T-cell (primary cell): ENCODE data around the gene SHC4. TPM values are rescaled to one million over a fixed set of nuclear protein-coding genes. Genes with fewer than 3 reads are reported as not detected.
A peak's percentile ranks its signal among the peaks of the same experiment; 100 is the strongest.
"Not testable (repeated sequence)": the region's sequence is repeated elsewhere in the genome, so short reads cannot be mapped to it uniquely, and the experiment has no call there.

Experiments used
- ATAC-seq, 4 experiments: fragments of 200-7000 bp in 3 of 4; fragments of 150-1000 bp in 1 of 4; cut with Tn5 transposase; replicated peaks in 1 of 4; 1 replicate in 3 of 4; 2 replicates in 1 of 4; pipeline ENCODE4 v1.10.0; 2021; ENCODE audit warnings: moderate library complexity in 3 of 4, mild to moderate bottlenecking in 2 of 4, moderate number of reproducible peaks in 1 of 4
- CTCF ChIA-PET, 2 donors: fragments of 300-600 bp; sonication (Branson Sonifier 250); formaldehyde crosslinking; loops; one replicate each; lab custom pipeline; 2022; ENCODE audit warnings: antibody characterized with exemption in 2 of 2; lab: Charles Lee
- POLR2A ChIA-PET, 2 donors: fragments of 300-600 bp; sonication (Branson Sonifier 250); formaldehyde crosslinking; loops; one replicate each; lab custom pipeline; 2022; ENCODE audit warnings: antibody characterized with exemption in 2 of 2; lab: Charles Lee
- DNase-seq, 35 experiments: peaks; one replicate each; pipeline versions ENCODE4 v3.0.0 to v3.0.0-alpha.2; 2013 to 2023
- H3K27ac ChIP-seq: one replicate; pipeline ENCODE4 v1.5.1; 2013; ENCODE audit warnings: low read length
- H3K27me3 ChIP-seq, 2 experiments: replicated peaks in 1 of 2; 1 replicate in 1 of 2; 2 replicates in 1 of 2; pipeline versions ENCODE4 v1.6.1 to v1.7.0; 2013; ENCODE audit warnings: low read length in 1 of 2, mixed read lengths in 1 of 2; ENCODE audit not compliant: control insufficient read depth in 2 of 2, insufficient read depth in 2 of 2; ENCODE audit errors: extremely low read depth in 1 of 2
- H3K36me3 ChIP-seq, 2 donors: 1 replicate in 1 of 2; 2 replicates in 1 of 2; pipeline versions ENCODE4 v1.6.1 to v1.7.0; 2013; ENCODE audit warnings: low read length in 1 of 2; ENCODE audit not compliant: control insufficient read depth in 2 of 2, insufficient read depth in 1 of 2; ENCODE audit errors: extremely low read depth in 1 of 2
- H3K4me1 ChIP-seq, 2 experiments: 1 replicate in 1 of 2; 2 replicates in 1 of 2; pipeline versions ENCODE4 v1.6.1 to v1.7.0; 2013; ENCODE audit warnings: low read length in 2 of 2, mixed read lengths in 1 of 2; ENCODE audit not compliant: insufficient read depth in 2 of 2, control insufficient read depth in 1 of 2; ENCODE audit errors: extremely low read depth in 1 of 2
- H3K4me3 ChIP-seq, 2 donors: 1 replicate in 1 of 2; 2 replicates in 1 of 2; pipeline versions ENCODE4 v1.5.1 to v1.7.0; 2013; ENCODE audit warnings: mild to moderate bottlenecking in 2 of 2, low read length in 1 of 2, moderate library complexity in 1 of 2; ENCODE audit not compliant: control insufficient read depth in 1 of 2; ENCODE audit errors: extremely low read depth in 1 of 2
- H3K9me3 ChIP-seq: 2 replicates; pipeline ENCODE4 v1.7.0; 2013
- H3K27ac Mint-ChIP-seq, 2 donors: one replicate each; pipeline ENCODE4 v1.8.0; 2020 to 2021; ENCODE audit warnings: mild to moderate bottlenecking in 2 of 2, mixed read lengths in 2 of 2
- H3K27me3 Mint-ChIP-seq, 2 donors: one replicate each; pipeline ENCODE4 v1.8.0; 2021 to 2022; ENCODE audit warnings: mixed read lengths in 2 of 2
- H3K36me3 Mint-ChIP-seq: one replicate; pipeline ENCODE4 v1.8.0; 2021; ENCODE audit warnings: mixed read lengths
- H3K4me1 Mint-ChIP-seq, 3 donors: one replicate each; pipeline ENCODE4 v1.8.0; 2020 to 2022; ENCODE audit warnings: mixed read lengths in 3 of 3, mild to moderate bottlenecking in 1 of 3
- H3K4me3 Mint-ChIP-seq, 3 donors: one replicate each; pipeline ENCODE4 v1.8.0; 2020 to 2022; ENCODE audit warnings: mild to moderate bottlenecking in 3 of 3, mixed read lengths in 3 of 3, moderate library complexity in 3 of 3
- H3K9me3 Mint-ChIP-seq, 3 donors: one replicate each; pipeline ENCODE4 v1.8.0; 2020 to 2022; ENCODE audit warnings: mixed read lengths in 3 of 3
- WGBS: methylation state at CpG from one replicate; pipeline ENCODE4 v1.1.5; 2013; ENCODE audit warnings: missing lambda C conversion rate; ENCODE audit not compliant: insufficient coverage; 5-methylcytosine and 5-hydroxymethylcytosine counted together
- total RNA-seq, 35 experiments: library from RNA in 6 of 35; stranded (reverse) in 6 of 35; fragments of 120-200 nt in 1 of 35; gene quantifications; one replicate each; pipeline versions ENCODE4 v1.2.1 to v1.2.4 and lab custom pipeline; 2013 to 2026

SHC4 gene
- total RNA-seq, 5 donors from 2014 or later (not counting 1 experiment from before 2014, with no cell fraction given): 0.13 to 0.88 (median 0.19) TPM

DNA sequence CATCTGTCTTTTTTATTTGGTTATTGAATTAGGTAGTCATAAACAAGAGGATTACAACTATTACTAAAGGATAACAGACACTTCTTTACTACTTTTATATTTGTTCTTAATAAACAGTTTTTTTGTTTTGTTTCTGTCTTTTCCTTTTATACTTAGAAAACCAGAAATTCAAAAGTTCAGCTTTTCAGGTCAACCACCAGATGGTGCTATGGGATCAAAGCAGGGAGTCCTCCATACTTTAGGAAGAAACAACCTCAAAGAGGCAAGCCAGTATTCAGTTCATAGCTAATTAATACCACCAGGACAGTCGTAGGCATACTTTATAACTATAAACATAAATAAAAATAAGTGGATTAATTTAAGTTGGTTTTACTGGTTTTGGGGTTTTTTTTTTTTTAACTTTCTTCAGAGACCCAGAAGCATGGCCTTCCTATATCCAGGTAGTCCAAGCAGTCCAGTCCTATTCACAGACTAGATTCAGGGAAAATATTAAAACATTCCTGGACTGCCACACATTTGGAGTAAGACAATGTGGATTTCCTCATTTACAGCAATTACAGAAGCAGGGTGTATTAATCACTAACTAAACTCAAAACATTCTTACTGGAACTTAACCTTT, 101.8 kb downstream of the SHC4 start:
- peaks cover 10 to 17% of the 10 kb centered on the region in 2 donors for H3K27me3 Mint-ChIP-seq
- Histone ChIP-seq H3K9me3 (no peaks in the 10 kb centered on the region), H3K27ac (no peak overlapping the region), H3K4me3 (no peak overlapping the region), H3K27me3 (no peaks in the 10 kb centered on the region), H3K4me1 (no peaks in the 10 kb centered on the region), H3K36me3 (no peaks in the 10 kb centered on the region)
- H3K9me3 Mint-ChIP-seq: no peaks in the 10 kb centered on the region
- H3K4me1 Mint-ChIP-seq: peaks cover 0 to 1% (median 0%) of the 10 kb centered on the region in 3 donors
- ChIA-PET POLR2A (interaction anchor here in 1 of 2 donors (0.7 kb wide), 1 partner anchor 16 kb away, joined by 3 read pairs; the partner anchor contains the start of gene EID1), CTCF (interaction anchor here (0.6 to 3.8 kb wide), 30 partner anchors 10 to 1455 kb away, joined by 3 to 40 read pairs (median 4); partner anchors contain the start of genes FGF7 (in 2 of the 2), COPS2 (in 1 of the 2), DTWD1 (in 1 of the 2) and EID1 (in 1 of the 2))
- DNase-seq: peak in 27 of 35 experiments; percentile 4 to 80 (median 29)
- WGBS: no CpG with 5 or more reads among the region's 1 CpG
- no peak overlapping the region for H3K4me3 Mint-ChIP-seq
- no peaks in the 10 kb centered on the region for H3K36me3 Mint-ChIP-seq
- no peak overlapping the region for H3K27ac Mint-ChIP-seq
- ATAC-seq: peak in 3 of 4 experiments; percentile 55 to 71 (median 58)

DNA sequence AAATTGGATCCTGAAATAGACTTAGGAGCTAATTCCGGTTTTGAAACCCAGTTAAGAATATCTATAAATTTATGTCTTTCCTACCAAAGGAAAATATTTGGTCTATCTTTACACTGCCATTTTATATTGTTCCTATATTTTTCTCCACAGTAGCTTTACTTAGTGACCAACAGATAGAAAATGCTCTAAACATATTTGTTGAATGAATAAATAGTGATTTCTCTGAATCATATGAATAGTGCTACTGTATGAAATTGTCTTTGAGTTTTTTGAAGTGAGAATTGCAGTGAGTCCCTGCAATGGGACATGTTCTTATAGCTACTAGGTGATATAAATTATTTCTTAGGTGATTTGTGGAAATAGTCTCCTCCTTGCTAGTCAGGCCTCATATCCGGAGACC, 104.3 kb downstream of the SHC4 start:
- H3K4me1 Mint-ChIP-seq: peaks cover 0 to 1% (median 0%) of the 10 kb centered on the region in 3 donors
- H3K4me1 ChIP-seq: no peaks in the 10 kb centered on the region
- no CpG with 5 or more reads among the region's 2 CpGs for WGBS
- no peak overlapping the region for H3K27ac ChIP-seq
- no peaks in the 10 kb centered on the region for H3K36me3 ChIP-seq
- H3K4me3 Mint-ChIP-seq: no peak overlapping the region
- ATAC-seq (no peak), DNase-seq (no peak)
- peaks cover 4 to 7% of the 10 kb centered on the region in 2 donors for H3K27me3 Mint-ChIP-seq
- no peaks in the 10 kb centered on the region for H3K27me3 ChIP-seq
- H3K36me3 Mint-ChIP-seq: no peaks in the 10 kb centered on the region
- ChIA-PET CTCF (interaction anchor here in 1 of 2 donors (1.2 to 1.3 kb wide), 3 partner anchors 19 to 1457 kb away, joined by 3 to 8 read pairs (median 3); partner anchors contain the start of gene EID1), POLR2A (no interaction called here)
- H3K4me3 ChIP-seq: no peak overlapping the region
- H3K27ac Mint-ChIP-seq: no peak overlapping the region
- H3K9me3 Mint-ChIP-seq: no peaks in the 10 kb centered on the region
- H3K9me3 ChIP-seq: no peaks in the 10 kb centered on the region

DNA sequence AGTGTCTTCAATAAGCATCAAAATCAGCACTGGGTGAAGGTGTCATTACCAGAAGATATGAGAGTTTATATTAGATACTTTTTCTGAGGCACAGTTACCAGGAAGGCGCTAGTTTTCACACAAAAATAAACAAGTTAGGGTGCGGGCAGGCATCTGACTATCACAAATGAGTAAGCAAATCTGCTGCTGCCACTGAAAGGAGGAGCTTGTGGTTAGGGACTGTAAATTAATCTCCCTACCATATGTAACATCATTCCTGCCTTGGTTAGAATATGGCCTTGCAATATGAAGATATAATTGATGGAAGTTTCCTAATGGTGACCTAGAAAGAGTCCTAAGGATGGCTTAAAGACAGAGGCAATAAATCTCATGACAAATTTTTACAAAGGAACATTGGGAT, 105.3 kb downstream of the SHC4 start:
- no CpG with 5 or more reads among the region's 2 CpGs for WGBS
- Histone ChIP-seq H3K27me3 (no peaks in the 10 kb centered on the region), H3K9me3 (no peaks in the 10 kb centered on the region), H3K36me3 (no peaks in the 10 kb centered on the region), H3K4me1 (no peaks in the 10 kb centered on the region), H3K27ac (no peak overlapping the region), H3K4me3 (no peak overlapping the region)
- Mint-ChIP-seq H3K4me3 (no peak overlapping the region), H3K27me3 (peaks cover 4 to 7% of the 10 kb centered on the region in 2 donors), H3K36me3 (no peaks in the 10 kb centered on the region), H3K9me3 (peaks cover 0 to 3% (median 0%) of the 10 kb centered on the region in 3 donors), H3K27ac (no peak overlapping the region), H3K4me1 (peaks cover 0 to 1% (median 0%) of the 10 kb centered on the region in 3 donors)
- ChIA-PET CTCF (interaction anchor here (0.6 to 1.2 kb wide), 3 partner anchors 230 to 1458 kb away, joined by 3 read pairs; no protein-coding TSS in a partner anchor), POLR2A (no interaction called here)
- DNase-seq: no peak
- ATAC-seq: no peak

DNA sequence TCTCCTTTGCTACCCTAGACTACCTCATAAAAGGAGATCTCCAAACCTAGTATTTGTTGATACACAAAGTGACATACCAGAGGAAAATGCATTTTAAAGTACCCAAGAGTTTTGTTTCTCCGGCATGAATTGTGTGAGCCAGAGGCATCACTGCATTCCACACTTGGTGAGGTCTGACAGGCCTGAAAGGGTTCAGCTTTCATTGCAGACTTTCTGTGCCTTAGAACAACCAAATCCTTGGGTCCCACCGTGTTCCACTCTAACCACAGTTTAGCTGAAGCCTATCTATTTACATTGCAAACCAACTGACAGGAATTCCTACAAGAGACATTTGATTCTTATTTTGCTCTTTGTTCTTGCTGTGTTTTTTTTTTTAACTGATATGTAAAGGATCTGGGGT, 106.8 kb downstream of the SHC4 start:
- 100% methylated on average over 1 of the region's 2 CpGs for WGBS
- CTCF ChIA-PET: interaction anchor here (0.6 to 1.2 kb wide), 5 partner anchors 124 to 1896 kb away, joined by 3 to 4 read pairs (median 4); no protein-coding TSS in a partner anchor

DNA sequence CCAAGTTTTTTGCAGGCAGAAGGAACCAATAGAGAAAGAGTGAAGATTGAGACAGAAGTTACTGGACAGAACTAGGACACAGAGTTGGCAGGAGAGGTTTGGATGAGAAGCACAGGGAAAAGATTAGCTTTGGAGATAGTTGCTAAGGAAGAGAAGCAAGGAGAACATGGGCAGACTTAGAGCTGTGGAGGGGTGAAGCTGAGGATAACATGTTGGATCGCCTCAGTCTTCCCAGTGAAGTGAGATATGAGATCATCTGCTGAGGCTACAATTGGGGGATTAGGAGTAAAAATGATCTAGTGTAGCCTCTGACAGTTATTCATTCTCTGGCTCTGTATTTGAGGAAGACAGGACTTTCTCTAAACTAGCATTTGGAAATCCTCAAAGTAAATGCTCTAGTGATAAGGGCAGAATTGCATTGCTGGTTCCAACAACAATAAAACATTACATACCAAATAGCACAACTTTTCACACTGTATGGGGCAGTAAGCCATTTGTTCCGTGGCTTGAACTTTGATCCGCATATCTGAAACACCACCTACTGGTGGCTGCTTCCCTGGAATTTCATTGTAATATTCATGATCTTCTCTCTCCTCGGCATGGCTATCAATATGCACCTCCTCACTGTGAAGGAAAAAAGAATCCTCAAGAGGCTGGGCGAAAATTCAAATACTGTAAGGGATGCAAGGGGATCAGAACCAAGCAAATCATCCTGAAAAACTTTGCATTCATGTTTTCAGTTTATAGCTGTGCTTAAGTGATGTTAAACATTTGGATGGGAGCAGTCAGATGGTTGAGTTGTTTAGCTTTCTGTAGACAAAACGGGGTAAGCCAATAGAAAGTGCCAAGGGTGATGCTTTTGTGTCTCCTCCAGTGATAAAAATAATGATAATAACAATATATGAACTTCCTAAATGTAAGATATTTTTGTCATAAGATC, 107.9 kb downstream of the SHC4 start:
- WGBS: 80% methylated on average over 1 of the region's 6 CpGs
- H3K4me1 Mint-ChIP-seq: no peaks in the 10 kb centered on the region
- ATAC-seq: no peak
- H3K9me3 Mint-ChIP-seq: peaks cover 0 to 3% (median 0%) of the 10 kb centered on the region in 3 donors
- no peak overlapping the region for H3K4me3 Mint-ChIP-seq
- DNase-seq: no peak
- peaks cover 11 to 14% of the 10 kb centered on the region in 2 donors for H3K27me3 Mint-ChIP-seq
- H3K27me3 ChIP-seq: no peaks in the 10 kb centered on the region
- ChIA-PET POLR2A (no interaction called here), CTCF (interaction anchor here (0.7 to 1.2 kb wide), 2 partner anchors 121 to 290 kb away, joined by 3 to 6 read pairs; no protein-coding TSS in a partner anchor)
- no peak overlapping the region for H3K27ac ChIP-seq
- H3K27ac Mint-ChIP-seq: no peak overlapping the region
- H3K4me1 ChIP-seq: no peaks in the 10 kb centered on the region
- no peaks in the 10 kb centered on the region for H3K36me3 ChIP-seq
- H3K36me3 Mint-ChIP-seq: no peaks in the 10 kb centered on the region
- H3K9me3 ChIP-seq: no peaks in the 10 kb centered on the region
- no peak overlapping the region for H3K4me3 ChIP-seq

More for the DNA sequence above, 106.8 kb downstream of the SHC4 start:
- Histone ChIP-seq H3K9me3 (no peaks in the 10 kb centered on the region), H3K27me3 (no peaks in the 10 kb centered on the region), H3K36me3 (no peaks in the 10 kb centered on the region), H3K4me1 (no peaks in the 10 kb centered on the region), H3K4me3 (no peak overlapping the region), H3K27ac (no peak overlapping the region)
- Mint-ChIP-seq H3K4me1 (peaks cover 0 to 1% (median 0%) of the 10 kb centered on the region in 3 donors), H3K36me3 (no peaks in the 10 kb centered on the region), H3K4me3 (no peak overlapping the region), H3K9me3 (peaks cover 0 to 3% (median 0%) of the 10 kb centered on the region in 3 donors), H3K27me3 (peaks cover 6 to 8% of the 10 kb centered on the region in 2 donors), H3K27ac (no peak overlapping the region)
- ATAC-seq (no peak), DNase-seq (no peak)
- POLR2A ChIA-PET: no interaction called here

DNA sequence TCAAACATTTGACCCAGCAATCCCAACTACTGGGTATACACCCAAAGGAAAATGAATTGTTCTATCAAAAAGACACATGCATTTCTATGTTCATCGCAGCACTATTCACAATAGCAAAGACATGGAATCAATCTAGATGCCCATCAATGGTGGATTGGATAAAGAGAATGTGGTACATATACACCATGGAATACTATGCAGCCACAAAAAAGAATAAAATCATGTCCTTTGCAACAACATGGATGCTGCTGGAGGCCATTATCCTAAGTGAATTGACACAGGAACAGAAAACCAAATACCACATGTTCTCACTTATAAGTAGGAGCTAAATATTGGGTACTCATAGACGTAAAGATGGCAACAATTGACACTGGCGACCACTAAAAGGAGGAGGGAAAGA, 109.3 kb downstream of the SHC4 start:
- H3K4me3 ChIP-seq, H3K27me3 ChIP-seq, H3K9me3 Mint-ChIP-seq, H3K9me3 ChIP-seq, H3K4me1 ChIP-seq, H3K27ac Mint-ChIP-seq, CTCF ChIA-PET, H3K36me3 Mint-ChIP-seq, H3K4me1 Mint-ChIP-seq, H3K4me3 Mint-ChIP-seq, DNase-seq, POLR2A ChIA-PET, H3K36me3 ChIP-seq, ATAC-seq, H3K27ac ChIP-seq: not testable (repeated sequence)
- peaks cover 8 to 14% of the 10 kb centered on the region in 2 donors for H3K27me3 Mint-ChIP-seq
- no CpG with 5 or more reads among the region's 3 CpGs for WGBS
